ENCODE data around the gene PISD.

DNA sequence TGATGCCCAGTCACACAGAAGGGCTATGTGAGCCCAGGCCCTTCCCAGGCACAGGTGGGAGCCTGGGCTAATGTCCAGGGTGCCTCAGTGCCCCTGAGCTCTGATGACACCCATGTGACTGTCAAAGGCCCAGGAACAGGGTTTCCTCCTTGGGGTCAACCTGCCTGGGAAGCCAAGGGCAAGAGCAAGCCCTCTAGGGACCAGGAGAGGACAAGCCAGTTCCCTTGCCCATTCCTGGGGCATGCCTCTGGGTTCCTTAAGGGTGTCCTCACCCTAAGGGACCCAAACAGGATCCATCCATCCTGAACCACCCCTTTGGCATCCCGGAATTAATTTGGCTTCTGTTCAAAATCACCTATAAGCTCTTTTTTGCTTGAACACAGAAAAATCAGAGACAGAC lies 39.0 kb downstream of the PISD start:
- TF ChIP-seq, protein P1, sequence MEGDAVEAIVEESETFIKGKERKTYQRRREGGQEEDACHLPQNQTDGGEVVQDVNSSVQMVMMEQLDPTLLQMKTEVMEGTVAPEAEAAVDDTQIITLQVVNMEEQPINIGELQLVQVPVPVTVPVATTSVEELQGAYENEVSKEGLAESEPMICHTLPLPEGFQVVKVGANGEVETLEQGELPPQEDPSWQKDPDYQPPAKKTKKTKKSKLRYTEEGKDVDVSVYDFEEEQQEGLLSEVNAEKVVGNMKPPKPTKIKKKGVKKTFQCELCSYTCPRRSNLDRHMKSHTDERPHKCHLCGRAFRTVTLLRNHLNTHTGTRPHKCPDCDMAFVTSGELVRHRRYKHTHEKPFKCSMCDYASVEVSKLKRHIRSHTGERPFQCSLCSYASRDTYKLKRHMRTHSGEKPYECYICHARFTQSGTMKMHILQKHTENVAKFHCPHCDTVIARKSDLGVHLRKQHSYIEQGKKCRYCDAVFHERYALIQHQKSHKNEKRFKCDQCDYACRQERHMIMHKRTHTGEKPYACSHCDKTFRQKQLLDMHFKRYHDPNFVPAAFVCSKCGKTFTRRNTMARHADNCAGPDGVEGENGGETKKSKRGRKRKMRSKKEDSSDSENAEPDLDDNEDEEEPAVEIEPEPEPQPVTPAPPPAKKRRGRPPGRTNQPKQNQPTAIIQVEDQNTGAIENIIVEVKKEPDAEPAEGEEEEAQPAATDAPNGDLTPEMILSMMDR (IDR thresholded peaks at IDR 0.05) = no peak
- no peak for TF ChIP-seq POLR2A (IDR thresholded peaks at IDR 0.05)

Measured in adrenal gland (tissue), 5 donors.